Activated T-cell treated with anti-CD3 and anti-CD28 coated beads, Interleukin-2, amount 50 U/mL, for 48 hours (primary cell): Measurements from ENCODE around the gene FAM234A.

Experiments
- DNase-seq, 2 experiments: peaks; one replicate each; pipeline ENCODE4 v3.0.0-alpha.2; 2020

Gene FAM234A

DNA sequence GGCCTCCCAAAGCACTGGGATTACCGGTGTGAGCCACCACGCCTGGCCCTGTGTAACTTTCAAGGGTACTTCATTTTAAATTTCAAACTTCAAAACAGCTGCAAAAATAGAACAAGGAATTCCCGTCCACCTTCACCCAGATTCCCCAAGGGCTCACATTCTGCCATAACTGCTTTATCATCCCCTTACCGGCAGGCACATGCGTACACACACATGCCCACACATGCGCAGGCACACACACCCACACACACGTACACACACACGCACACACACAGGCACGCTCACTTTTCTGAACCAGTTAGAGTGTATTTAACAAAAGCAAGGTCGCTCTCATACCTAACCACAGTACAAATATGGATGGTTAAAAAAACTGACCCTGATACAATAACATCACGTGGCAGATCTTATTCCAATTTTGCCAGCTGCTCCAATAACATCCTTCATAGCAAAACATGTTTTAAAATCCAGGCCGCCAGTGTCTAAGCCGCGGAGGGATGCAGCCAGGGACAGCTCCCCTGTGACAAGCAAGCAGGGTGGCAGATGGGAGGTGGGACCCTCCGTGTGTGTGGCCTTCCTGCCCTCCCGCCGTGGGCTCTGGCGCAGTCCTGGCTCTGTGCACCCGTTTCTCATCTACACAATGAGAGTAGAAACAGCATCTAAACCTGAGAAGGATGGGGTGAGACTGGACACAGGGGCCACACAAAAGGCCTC is 71.5 kb downstream of the FAM234A start:
- DNase-seq = no peak

- DNase-seq = no peak
Observed at GRCh38 chr16:306911-307370, 72.3 kb downstream of the FAM234A start.

DNA sequence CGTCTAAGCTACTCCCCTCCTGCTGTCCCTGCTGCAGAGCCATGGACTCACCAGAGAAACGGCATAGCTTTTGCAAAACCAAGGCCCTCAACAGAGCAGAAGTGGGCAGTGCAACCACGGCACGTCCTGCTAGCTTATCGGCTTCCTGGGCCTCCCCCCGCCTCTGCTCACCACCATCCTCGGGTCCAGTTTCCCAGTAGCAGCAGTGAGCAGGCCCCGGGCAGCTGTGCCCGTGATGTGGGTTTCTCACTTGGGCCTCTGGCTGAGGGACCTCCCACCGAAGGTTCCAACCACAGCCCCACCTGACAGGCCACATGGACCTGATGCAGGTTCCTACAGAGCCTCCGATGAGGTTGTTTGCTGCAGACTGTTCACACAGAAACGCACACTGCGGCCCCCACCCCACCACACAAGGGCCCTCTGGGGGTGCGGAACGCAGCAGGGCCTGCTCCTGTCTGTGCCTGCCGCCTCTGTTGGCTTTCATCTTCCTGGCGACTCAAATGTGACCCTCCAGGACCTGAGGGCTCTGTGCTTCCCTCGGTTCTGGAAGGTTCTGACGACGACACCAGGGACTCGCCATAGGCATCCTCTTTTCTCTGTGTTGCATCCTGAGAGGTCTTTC is 73.2 kb downstream of the FAM234A start:
- no peak for DNase-seq

- no peak for DNase-seq
Observed at GRCh38 chr16:309476-309875, 74.9 kb downstream of the FAM234A start.

DNA sequence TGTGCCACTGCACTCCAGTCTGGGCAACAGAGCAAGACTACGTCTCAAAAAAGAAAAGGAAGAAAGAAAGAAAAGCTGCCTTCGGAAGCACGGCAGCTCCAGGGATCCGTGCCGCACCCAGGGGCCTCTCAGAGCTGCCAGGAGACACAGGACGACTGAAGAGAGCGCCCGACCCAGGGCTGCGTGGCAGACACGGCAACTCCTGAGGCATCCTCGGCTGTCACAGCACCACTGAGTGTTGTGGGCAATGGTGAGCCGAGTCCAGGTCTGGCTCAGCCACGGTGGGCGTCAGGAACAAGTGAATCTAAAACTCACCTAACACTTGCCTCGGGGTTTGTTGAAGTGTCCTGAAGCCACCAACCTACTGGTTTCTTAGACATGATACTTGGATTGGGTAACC is 77.1 kb downstream of the FAM234A start:
- DNase-seq = no peak

- no peak for DNase-seq
Observed at GRCh38 chr16:314351-314750, 79.7 kb downstream of the FAM234A start.

- DNase-seq = no peak
Observed at GRCh38 chr16:314795-315299, 80.2 kb downstream of the FAM234A start.
